Suppressor macrophage (primary cell): ENCODE results near the gene BEX3.
"Not testable (repeated sequence)": the region's sequence is repeated elsewhere in the genome, so short reads cannot be mapped to it uniquely, and the experiment has no call there.

Source experiments
- DNase-seq, 4 experiments: peaks; one replicate each; pipeline ENCODE4 v3.0.0-alpha.2; 2020 to 2022
- total RNA-seq, 17 experiments: gene quantifications; one replicate each; lab custom pipeline; 2026; ENCODE audit warnings: mixed read lengths in 6 of 17, inconsistent platforms in 3 of 17; lab: John Stamatoyannopoulos, UW

BEX3 gene
- total RNA-seq = 5.7 to 18.2 (median 11.8) reads per million in 17 experiments

- DNase-seq = peak; percentile 5 to 57 (median 21)
Measured at GRCh38 chrX:103376118-103376978, at the start of gene BEX3. Gene BEX3 (plus strand): TSS chrX:103376538. CDS start chrX:103377522, 984 bp downstream.

- no peak for DNase-seq
Measured at GRCh38 chrX:103329991-103330390, 46.3 kb upstream of the BEX3 start, which contains the start of gene TCEAL7. Gene TCEAL7 (plus strand): TSS chrX:103330239. CDS start chrX:103331404, 1,165 bp downstream.

GRCh38 chrX:103330681-103331288 lies 45.6 kb upstream of the BEX3 start:
- no peak for DNase-seq

- DNase-seq = no peak
Measured at GRCh38 chrX:103338663-103339062, 37.7 kb upstream of the BEX3 start.

GRCh38 chrX:103343105-103343504 lies 33.2 kb upstream of the BEX3 start:
- DNase-seq = peak; percentile 53 to 61 (median 58)

GRCh38 chrX:103344606-103345005 lies 31.7 kb upstream of the BEX3 start:
- DNase-seq = no peak

- no peak for DNase-seq
Measured at GRCh38 chrX:103347682-103348397, 28.5 kb upstream of the BEX3 start.

- DNase-seq = peak; percentile 43 to 60 (median 58)
Measured at GRCh38 chrX:103356130-103356798, 20.1 kb upstream of the BEX3 start, which contains the start of gene TCEAL9. Gene TCEAL9 (plus strand): TSS chrX:103356506. CDS start chrX:103357685, 1,179 bp downstream.

- DNase-seq = peak in 2 of 4 experiments; percentile 5 to 7
Measured at GRCh38 chrX:103356858-103357257, 19.5 kb upstream of the BEX3 start.

GRCh38 chrX:103357871-103358270 lies 18.5 kb upstream of the BEX3 start:
- DNase-seq = no peak

GRCh38 chrX:103359605-103360004 lies 16.7 kb upstream of the BEX3 start:
- DNase-seq = not testable (repeated sequence)

GRCh38 chrX:103360092-103360491 lies 16.2 kb upstream of the BEX3 start:
- DNase-seq = no peak

GRCh38 chrX:103360916-103361315 lies 15.4 kb upstream of the BEX3 start:
- no peak for DNase-seq

GRCh38 chrX:103361798-103362197 lies 14.5 kb upstream of the BEX3 start:
- no peak for DNase-seq

- no peak for DNase-seq
Measured at GRCh38 chrX:103362474-103362873, 13.9 kb upstream of the BEX3 start.

- DNase-seq = no peak
Measured at GRCh38 chrX:103363046-103363445, 13.3 kb upstream of the BEX3 start.

GRCh38 chrX:103367502-103367901 lies 8.8 kb upstream of the BEX3 start:
- no peak for DNase-seq

- no peak for DNase-seq
Measured at GRCh38 chrX:103369479-103369878, 6.9 kb upstream of the BEX3 start.

- DNase-seq = no peak
Measured at GRCh38 chrX:103372886-103373285, 3.5 kb upstream of the BEX3 start.

GRCh38 chrX:103373581-103373980 lies 2.8 kb upstream of the BEX3 start:
- no peak for DNase-seq

GRCh38 chrX:103376979-103377324 lies 614 bp downstream of the BEX3 start:
- peak in 1 of 4 experiments; percentile 4 for DNase-seq

GRCh38 chrX:103378990-103379389 lies 2.7 kb downstream of the BEX3 start:
- no peak for DNase-seq
